Measurements from ENCODE around the gene DYSF. TPM values are rescaled to one million over a fixed set of nuclear protein-coding genes. Genes with fewer than 3 reads are reported as not detected.
A peak's percentile ranks its signal among the peaks of the same experiment; 100 is the strongest.

The DYSF gene
- total RNA-seq, 1 experiment from 2014 or later = 5.5 TPM

GRCh38 chr2:71460595-71461303, 7.4 kb downstream of the DYSF start:
- no peaks in the 10 kb centered on the region for H3K36me3 Mint-ChIP-seq (ENCODE audit: insufficient read depth in 1 of 3, low read depth in 3 of 3)
- H3K4me3 Mint-ChIP-seq = peak overlapping the region in 1 of 2 experiments; percentile 24; a peak in 3 of 5 replicates
- no peak overlapping the region for H3K4ac ChIP-seq (ENCODE audit: low read depth, low read length)
- no peaks in the 10 kb centered on the region for H3K79me1 ChIP-seq (ENCODE audit: insufficient read depth, low read depth, low read length, poor library complexity, severe bottlenecking)
- H3K4me1 Mint-ChIP-seq = peaks cover 25 to 32% of the 10 kb centered on the region in 2 experiments
- no peak overlapping the region for H2BK20ac ChIP-seq (ENCODE audit: low read depth, low read length, poor library complexity, severe bottlenecking)
- H4K5ac ChIP-seq (ENCODE audit: insufficient read length, low read depth, low read length) = no peak overlapping the region
- peaks cover 44% of the 10 kb centered on the region for H3K27me3 ChIP-seq (ENCODE audit: insufficient read depth, low read length)
- no peak overlapping the region for H4K8ac ChIP-seq (replicated peaks; ENCODE audit: insufficient read length, low read depth, low read length)
- H3K27me3 Mint-ChIP-seq (ENCODE audit: low read depth) = peaks cover 29% of the 10 kb centered on the region
- no peak overlapping the region for H3K4me2 ChIP-seq (ENCODE audit: insufficient read depth, insufficient read length, low read length)
- no peak overlapping the region for H2BK15ac ChIP-seq (ENCODE audit: low read depth, low read length)
- H3K27ac ChIP-seq (ENCODE audit: insufficient read length, low read depth, low read length) = no peak overlapping the region
- H2BK120ac ChIP-seq (ENCODE audit: low read depth, low read length, poor library complexity, severe bottlenecking) = no peak overlapping the region
- no peak overlapping the region for H3K18ac ChIP-seq (ENCODE audit: insufficient read length, low read depth, low read length)
- no peak overlapping the region for H3K9ac ChIP-seq (ENCODE audit: extremely low read depth, insufficient read length, low read length)
- no peak overlapping the region for H3K27ac Mint-ChIP-seq
- peaks cover 4% of the 10 kb centered on the region; the same call in 1 of the 2 replicates for H3K4me1 ChIP-seq (ENCODE audit: insufficient read depth, low read length)
- no peaks in the 10 kb centered on the region for H4K20me1 ChIP-seq (ENCODE audit: control insufficient read depth, insufficient read depth, insufficient read length)
- no peaks in the 10 kb centered on the region for H3K23me2 ChIP-seq (ENCODE audit: insufficient read length, low read depth, low read length, poor library complexity, severe bottlenecking)
- no CpG with 5 or more reads among the region's 9 CpGs for WGBS (ENCODE audit: extremely low coverage, insufficient read length, low lambda C conversion rate)
- H2BK5ac ChIP-seq (ENCODE audit: insufficient read length, low read length) = no peak overlapping the region
- no peak overlapping the region for H3T11ph ChIP-seq (ENCODE audit: low read length)
- H3K9me3 Mint-ChIP-seq = no peaks in the 10 kb centered on the region
- no peak overlapping the region for H3K14ac ChIP-seq (ENCODE audit: insufficient read depth, low read length)
- H3K23ac ChIP-seq (ENCODE audit: insufficient read length, low read depth, low read length) = no peak overlapping the region
- H3K9me3 ChIP-seq (ENCODE audit: control insufficient read depth, low read depth, low read length) = no peaks in the 10 kb centered on the region
- peak; percentile 49 for DNase-seq
- H4K91ac ChIP-seq (ENCODE audit: insufficient read length, low read depth, low read length) = no peak overlapping the region
- H3K56ac ChIP-seq (ENCODE audit: insufficient read length, low read depth, low read length) = no peak overlapping the region
- H3K79me2 ChIP-seq (ENCODE audit: insufficient read depth, low read length) = no peaks in the 10 kb centered on the region
- TF ChIP-seq CTCF (conservative IDR thresholded peaks at IDR 0.05) = peak; percentile 82
- no peak overlapping the region for H2BK12ac ChIP-seq (ENCODE audit: insufficient read length, low read depth, low read length)
- no peak overlapping the region for H2AK5ac ChIP-seq (ENCODE audit: insufficient read length, low read length)
- no peak overlapping the region for H2AFZ ChIP-seq (ENCODE audit: low read length)

All from H9 (cell line).